Measurements from ENCODE around the gene AMPD3.

GRCh38 chr11:10450462-10451425, 4.3 kb upstream of the AMPD3 start:
- TF ChIP-seq CTCF (IDR thresholded peaks at IDR 0.05; ENCODE audit: low read length) (peak; percentile 34), EZH2 (optimal IDR thresholded peaks at IDR 0.05; ENCODE audit: low read depth, low read length) (no peak)

All from MM.1S (cell line).